Caco-2 (cell line): Measurements from ENCODE around the gene SLC23A1. TPM values are rescaled to one million over a fixed set of nuclear protein-coding genes. Genes with fewer than 3 reads are reported as not detected.

Source experiments
- BruUV-seq: library from RNA; stranded (reverse); fragments of 400-500 nt; replicated peaks from 2 replicates; lab custom pipeline; 2021; lab: Mats Ljungman, UMichigan
- CTCF ChIA-PET: fragments of 300-600 bp; sonication (Branson Sonifier 250); formaldehyde crosslinking; loops from one replicate; lab custom pipeline; 2022; ENCODE audit warnings: antibody characterized with exemption; lab: Charles Lee
- POLR2A ChIA-PET: fragments of 300-600 bp; sonication (Branson Sonifier 250); formaldehyde crosslinking; loops from one replicate; lab custom pipeline; 2022; ENCODE audit warnings: antibody characterized with exemption; lab: Charles Lee
- DNase-seq, 2 experiments: peaks; one replicate each; pipeline versions ENCODE4 v3.0.0 to v3.0.0-alpha.2; 2020 to 2022
- H3K27me3 ChIP-seq: replicated peaks from 2 replicates; pipeline ENCODE4 v1.6.0; 2011; ENCODE audit warnings: low read length; ENCODE audit not compliant: control insufficient read depth, insufficient read depth
- H3K36me3 ChIP-seq: 2 replicates; pipeline ENCODE4 v1.5.1; 2011; ENCODE audit warnings: low read length; ENCODE audit not compliant: control insufficient read depth, insufficient read depth
- H3K4me1 ChIP-seq: fragments of 250-450 bp; sonication (Bioruptor Pico); 2 replicates; pipeline ENCODE4 v1.5.1; 2020; ENCODE audit warnings: mild to moderate bottlenecking
- H3K4me3 ChIP-seq: 2 replicates; pipeline ENCODE4 v1.5.1; 2011; ENCODE audit warnings: low read depth, mild to moderate bottlenecking, control low read depth, low read length
- H3K9me3 ChIP-seq: fragments of 250-450 bp; sonication (Bioruptor Pico); 2 replicates; pipeline ENCODE4 v1.5.1; 2020; ENCODE audit warnings: mild to moderate bottlenecking, moderate library complexity
- H3K27ac Mint-ChIP-seq: one replicate; pipeline ENCODE4 v1.8.0; 2022; ENCODE audit warnings: mixed read lengths; ENCODE audit not compliant: unreplicated experiment
- H3K27me3 Mint-ChIP-seq: one replicate; pipeline ENCODE4 v1.8.0; 2022; ENCODE audit warnings: mixed read lengths; ENCODE audit not compliant: insufficient read depth, unreplicated experiment
- H3K36me3 Mint-ChIP-seq: one replicate; pipeline ENCODE4 v1.8.0; 2022; ENCODE audit warnings: mild to moderate bottlenecking, mixed read lengths; ENCODE audit not compliant: insufficient read depth, unreplicated experiment
- H3K4me1 Mint-ChIP-seq: one replicate; pipeline ENCODE4 v1.8.0; 2022; ENCODE audit warnings: low read depth, mixed read lengths; ENCODE audit not compliant: unreplicated experiment
- H3K4me3 Mint-ChIP-seq: one replicate; pipeline ENCODE4 v1.8.0; 2022; ENCODE audit warnings: mild to moderate bottlenecking, moderate library complexity, mixed read lengths; ENCODE audit not compliant: unreplicated experiment
- H3K9me3 Mint-ChIP-seq: one replicate; pipeline ENCODE4 v1.8.0; 2022; ENCODE audit warnings: mixed read lengths; ENCODE audit not compliant: unreplicated experiment
- intact Hi-C: fragments of 100-400 bp; cut with micrococcal nuclease; formaldehyde crosslinking; loops from one replicate; pipeline ENCODE4 v1.10.0; 2022; ENCODE audit not compliant: unreplicated experiment
- total RNA-seq: library from RNA; stranded (reverse); gene quantifications from 2 replicates; pipeline ENCODE4 v1.2.3, GENCODE V29; 2022
- TF ChIP-seq, protein P1 (sequence below), 2 experiments: fragments of 200-600 bp in 1 of 2; IDR thresholded peaks; 1 replicate in 1 of 2; 2 replicates in 1 of 2; pipeline versions ENCODE4 v1.5.1 to v1.8.0; 2011 to 2022; ENCODE audit warnings: antibody characterized with exemption in 1 of 2, control low read depth in 1 of 2, inconsistent platforms in 1 of 2, low read depth in 1 of 2, low read length in 1 of 2, mild to moderate bottlenecking in 1 of 2, moderate library complexity in 1 of 2; ENCODE audit not compliant: insufficient read depth in 1 of 2, severe bottlenecking in 1 of 2, unreplicated experiment in 1 of 2

The SLC23A1 gene
- total RNA-seq, 1 experiment from 2014 or later = 20.4 TPM

DNA sequence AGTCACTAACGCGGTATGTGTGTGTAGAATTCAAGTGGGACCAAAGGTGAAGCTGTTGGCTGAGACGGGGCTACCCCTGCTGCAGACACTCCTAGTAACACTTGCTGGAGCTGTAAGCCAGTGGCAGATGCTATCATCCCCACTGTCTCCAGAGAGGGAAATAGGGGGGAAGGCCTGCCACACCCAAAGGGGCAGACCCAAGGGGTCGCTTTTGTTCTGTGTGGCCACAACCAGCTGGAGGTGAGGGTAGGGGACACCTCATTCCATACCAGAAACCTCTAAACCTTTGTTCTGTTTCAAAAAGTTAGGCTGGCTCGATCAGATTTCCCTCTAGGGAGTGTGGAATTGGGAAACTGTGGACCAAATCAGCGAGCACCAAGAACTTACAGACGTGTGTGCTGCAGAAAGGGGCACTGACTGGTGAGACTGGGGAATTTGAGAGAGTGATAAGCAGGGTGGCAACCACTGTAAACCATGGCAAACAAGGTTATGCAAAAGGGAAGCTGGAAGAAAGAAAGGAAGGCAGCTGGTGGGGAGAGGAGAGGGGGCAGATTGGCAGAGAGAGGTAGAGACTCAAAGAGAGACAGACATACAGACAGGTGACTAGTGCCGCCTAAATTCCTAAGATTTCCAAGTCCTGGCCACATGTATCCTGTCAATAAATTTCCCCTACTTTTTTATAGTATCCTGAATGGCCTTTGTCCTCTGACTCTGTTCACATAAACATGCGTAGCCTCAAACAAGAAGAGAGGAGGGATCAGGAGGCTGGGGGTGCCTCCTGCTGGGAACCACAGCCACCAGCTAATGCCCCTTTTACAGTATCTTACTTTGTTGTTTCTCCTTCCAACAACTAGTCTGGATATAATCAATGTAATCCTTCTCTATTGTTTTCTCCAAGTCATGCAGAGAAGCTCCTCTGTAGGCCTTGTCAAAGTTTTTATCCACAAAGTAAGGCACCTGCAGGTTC lies 36.4 kb upstream of the SLC23A1 start:
- no peak overlapping the region for H3K4me3 ChIP-seq
- Mint-ChIP-seq H3K4me1 (peaks cover 6% of the 10 kb centered on the region), H3K27me3 (no peaks in the 10 kb centered on the region), H3K9me3 (no peaks in the 10 kb centered on the region), H3K27ac (peak overlapping the region; percentile 5), H3K36me3 (peaks cover 8% of the 10 kb centered on the region), H3K4me3 (no peak overlapping the region)
- POLR2A ChIA-PET = interaction anchor here (0.5 kb wide), 1 partner anchor 152 kb away, joined by 3 read pairs; no protein-coding TSS in a partner anchor
- no peaks in the 10 kb centered on the region for H3K4me1 ChIP-seq
- CTCF ChIA-PET = interaction anchor here (0.6 to 4.2 kb wide), 6 partner anchors 9 to 218 kb away, joined by 3 to 36 read pairs (median 3); partner anchors contain the start of gene SPATA24
- H3K27me3 ChIP-seq = no peaks in the 10 kb centered on the region
- TF ChIP-seq, protein P1, sequence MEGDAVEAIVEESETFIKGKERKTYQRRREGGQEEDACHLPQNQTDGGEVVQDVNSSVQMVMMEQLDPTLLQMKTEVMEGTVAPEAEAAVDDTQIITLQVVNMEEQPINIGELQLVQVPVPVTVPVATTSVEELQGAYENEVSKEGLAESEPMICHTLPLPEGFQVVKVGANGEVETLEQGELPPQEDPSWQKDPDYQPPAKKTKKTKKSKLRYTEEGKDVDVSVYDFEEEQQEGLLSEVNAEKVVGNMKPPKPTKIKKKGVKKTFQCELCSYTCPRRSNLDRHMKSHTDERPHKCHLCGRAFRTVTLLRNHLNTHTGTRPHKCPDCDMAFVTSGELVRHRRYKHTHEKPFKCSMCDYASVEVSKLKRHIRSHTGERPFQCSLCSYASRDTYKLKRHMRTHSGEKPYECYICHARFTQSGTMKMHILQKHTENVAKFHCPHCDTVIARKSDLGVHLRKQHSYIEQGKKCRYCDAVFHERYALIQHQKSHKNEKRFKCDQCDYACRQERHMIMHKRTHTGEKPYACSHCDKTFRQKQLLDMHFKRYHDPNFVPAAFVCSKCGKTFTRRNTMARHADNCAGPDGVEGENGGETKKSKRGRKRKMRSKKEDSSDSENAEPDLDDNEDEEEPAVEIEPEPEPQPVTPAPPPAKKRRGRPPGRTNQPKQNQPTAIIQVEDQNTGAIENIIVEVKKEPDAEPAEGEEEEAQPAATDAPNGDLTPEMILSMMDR (IDR thresholded peaks at IDR 0.05; ENCODE audit: insufficient read depth in 1 of 2, low read depth in 1 of 2, low read length in 1 of 2, severe bottlenecking in 1 of 2, unreplicated experiment in 1 of 2) = no peak
- intact Hi-C loops = no loop called here
- no peaks in the 10 kb centered on the region for H3K9me3 ChIP-seq
- H3K36me3 ChIP-seq = no peaks in the 10 kb centered on the region
- DNase-seq = no peak
- no TSS peak for BruUV-seq

GRCh38 chr5:139418793-139419192 lies 35.7 kb upstream of the SLC23A1 start:
- no peaks in the 10 kb centered on the region for H3K27me3 ChIP-seq
- POLR2A ChIA-PET = no interaction called here
- CTCF ChIA-PET = interaction anchor here (0.6 to 4.2 kb wide), 3 partner anchors 15 to 95 kb away, joined by 3 to 36 read pairs (median 3); no protein-coding TSS in a partner anchor
- Mint-ChIP-seq H3K36me3 (peaks cover 8% of the 10 kb centered on the region), H3K4me3 (no peak overlapping the region), H3K27ac (no peak overlapping the region), H3K9me3 (no peaks in the 10 kb centered on the region), H3K27me3 (no peaks in the 10 kb centered on the region), H3K4me1 (peaks cover 6% of the 10 kb centered on the region)
- no peaks in the 10 kb centered on the region for H3K4me1 ChIP-seq
- TF ChIP-seq, protein P1 (IDR thresholded peaks at IDR 0.05; ENCODE audit: insufficient read depth in 1 of 2, low read depth in 1 of 2, low read length in 1 of 2, severe bottlenecking in 1 of 2, unreplicated experiment in 1 of 2) = no peak
- H3K9me3 ChIP-seq = no peaks in the 10 kb centered on the region
- no peaks in the 10 kb centered on the region for H3K36me3 ChIP-seq
- BruUV-seq = no TSS peak
- DNase-seq = no peak
- intact Hi-C loops = no loop called here
- H3K4me3 ChIP-seq = no peak overlapping the region

DNA sequence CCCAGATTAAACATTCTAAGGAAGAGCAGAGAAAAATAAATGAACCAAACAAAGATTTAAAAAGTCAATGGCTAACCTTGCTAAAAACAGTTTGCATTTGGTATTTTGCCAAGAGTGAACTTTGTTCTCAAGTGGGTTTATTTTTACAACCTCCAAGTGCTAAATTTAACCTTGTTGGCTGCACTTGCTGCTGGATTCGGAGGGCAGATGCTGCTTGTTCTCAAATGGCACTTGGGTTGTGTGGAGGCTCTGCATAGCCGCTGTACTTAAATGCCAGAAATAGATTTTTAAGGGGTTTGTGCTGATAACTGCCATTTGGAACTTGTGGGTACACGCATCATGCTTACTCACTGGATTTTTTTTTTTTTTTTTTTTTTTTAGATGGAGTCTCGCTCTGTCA lies 34.1 kb upstream of the SLC23A1 start:
- Histone ChIP-seq H3K27me3 (no peaks in the 10 kb centered on the region), H3K36me3 (no peaks in the 10 kb centered on the region), H3K4me3 (no peak overlapping the region), H3K9me3 (no peaks in the 10 kb centered on the region), H3K4me1 (no peaks in the 10 kb centered on the region)
- H3K36me3 Mint-ChIP-seq = peaks cover 3% of the 10 kb centered on the region
- no peak overlapping the region for H3K27ac Mint-ChIP-seq
- DNase-seq = no peak
- H3K4me3 Mint-ChIP-seq = no peak overlapping the region
- no TSS peak for BruUV-seq
- peaks cover 2% of the 10 kb centered on the region for H3K4me1 Mint-ChIP-seq
- ChIA-PET POLR2A (no interaction called here), CTCF (no interaction called here)
- intact Hi-C loops = no loop called here
- H3K27me3 Mint-ChIP-seq = no peaks in the 10 kb centered on the region
- H3K9me3 Mint-ChIP-seq = no peaks in the 10 kb centered on the region
- TF ChIP-seq, protein P1 (IDR thresholded peaks at IDR 0.05; ENCODE audit: insufficient read depth in 1 of 2, low read depth in 1 of 2, low read length in 1 of 2, severe bottlenecking in 1 of 2, unreplicated experiment in 1 of 2) = no peak
